GM19438 (cell line): ENCODE data around the gene PPP1R13L.

Source experiments
- ATAC-seq: cut with Tn5 transposase; IDR thresholded peaks from one replicate; pipeline ENCODE4 v1.9.1; 2021; ENCODE audit warnings: low read depth; ENCODE audit not compliant: unreplicated experiment

PPP1R13L gene

DNA sequence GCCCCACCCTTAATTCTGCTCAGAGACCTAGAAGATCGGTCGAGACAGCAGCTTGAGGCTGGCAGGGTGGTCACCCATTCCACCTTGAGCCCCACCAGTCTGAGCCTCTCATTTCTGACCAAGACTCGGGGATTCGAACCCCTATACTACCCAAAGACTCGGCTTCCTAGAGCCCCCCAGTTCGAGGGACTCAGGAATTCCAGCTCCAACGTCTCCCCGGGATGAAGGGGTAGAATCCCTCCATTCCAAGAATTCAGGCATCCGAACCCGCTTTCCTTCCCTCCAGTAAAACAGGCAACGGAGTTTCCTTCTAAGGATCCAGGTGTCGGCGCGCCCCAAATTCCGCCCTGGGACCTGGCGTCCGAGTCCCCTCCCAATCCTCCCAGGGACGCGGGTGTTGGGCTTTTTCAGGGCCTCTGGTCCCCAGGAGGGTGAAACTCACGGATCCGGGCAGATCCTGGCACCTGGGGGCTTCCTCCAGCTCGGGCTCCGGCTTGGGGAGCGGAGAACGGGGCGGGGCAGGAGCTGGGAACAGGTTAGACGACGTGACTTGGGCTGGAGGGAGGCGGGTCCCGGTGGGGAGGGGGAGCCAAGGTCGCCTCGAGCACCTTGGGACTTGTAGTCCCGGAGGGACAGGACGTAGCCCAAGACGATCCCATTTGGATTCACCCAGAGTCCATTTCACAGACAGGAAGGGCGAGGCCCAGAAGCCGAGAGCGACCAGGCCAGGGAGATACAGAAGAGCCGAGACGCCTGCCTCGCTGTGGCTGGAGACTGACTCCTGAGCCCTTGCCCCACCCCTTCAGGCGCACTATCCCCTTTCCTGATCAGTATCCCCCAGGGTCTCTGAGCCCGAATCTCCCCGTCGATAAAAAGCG lies at the start of gene PPP1R13L:
Gene PPP1R13L, minus strand, starts transcription at position 513 of the 878 bp plus-strand sequence. CDS start 6,751 bp downstream, outside the sequence.
- no peak for ATAC-seq

GRCh38 chr19:45451850-45452387 lies 47.0 kb upstream of the PPP1R13L start:
- no peak for ATAC-seq

GRCh38 chr19:45451131-45451849 lies 46.4 kb upstream of the PPP1R13L start:
- ATAC-seq: no peak

GRCh38 chr19:45450012-45450333 lies 45.1 kb upstream of the PPP1R13L start:
- ATAC-seq: no peak

DNA sequence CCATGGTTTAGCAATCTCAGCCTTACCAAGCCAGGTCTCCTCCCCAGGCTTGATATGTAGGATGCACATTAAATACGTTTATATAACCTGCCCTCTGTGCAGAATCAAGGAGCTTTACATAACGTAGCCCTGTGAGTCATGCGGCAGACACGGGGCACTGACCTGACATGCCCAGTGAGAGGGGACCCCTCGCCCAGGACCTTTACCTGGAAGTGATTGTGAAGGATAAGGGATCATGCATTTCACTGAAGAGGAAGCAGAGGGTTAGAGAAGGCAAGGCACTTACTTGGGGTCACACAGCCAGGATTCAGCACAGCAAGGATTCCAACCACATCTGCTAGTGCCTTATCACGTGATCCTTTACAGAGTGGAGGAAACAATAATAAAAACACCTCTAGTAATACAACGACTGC lies 44.0 kb upstream of the PPP1R13L start:
- no peak for ATAC-seq

DNA sequence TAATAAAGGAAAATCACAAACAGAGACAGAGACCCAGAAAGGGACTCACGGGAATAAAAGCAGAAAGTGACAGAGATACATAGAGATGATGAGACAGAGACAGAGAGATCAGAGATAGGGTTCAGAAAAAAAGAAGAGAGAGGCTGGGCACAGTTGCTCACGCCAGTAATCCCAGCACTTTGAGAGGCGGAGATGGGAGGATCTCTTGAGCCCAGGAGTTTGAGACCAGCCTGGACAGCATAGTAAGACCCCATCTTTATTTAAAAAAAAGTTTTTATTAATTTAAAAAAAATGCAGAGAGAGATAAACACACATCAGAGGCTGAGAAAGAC lies 43.5 kb upstream of the PPP1R13L start:
- ATAC-seq: no peak

- ATAC-seq: no peak
Observed at GRCh38 chr19:45446944-45447343, 42.1 kb upstream of the PPP1R13L start.

DNA sequence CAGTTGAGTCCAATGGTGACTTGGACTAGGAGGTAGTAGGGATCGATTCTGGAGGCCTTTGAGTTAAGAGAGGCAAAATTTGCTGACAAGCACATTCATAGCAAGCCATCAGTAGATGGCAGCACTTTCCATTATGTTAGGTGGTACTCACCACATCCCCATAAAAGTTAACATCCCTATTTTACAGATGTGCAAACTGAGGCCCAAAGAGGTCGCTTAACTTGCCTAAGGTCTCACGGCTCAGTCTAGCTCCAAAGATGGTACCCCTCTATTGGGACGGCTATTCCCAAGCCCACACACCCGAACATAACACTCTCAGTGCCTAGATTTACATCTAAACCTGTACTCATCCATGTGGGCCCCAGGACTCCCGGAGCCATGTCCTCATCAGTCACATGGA lies 41.4 kb upstream of the PPP1R13L start:
- no peak for ATAC-seq

- no peak for ATAC-seq
Observed at GRCh38 chr19:45445139-45445538, 40.3 kb upstream of the PPP1R13L start.

GRCh38 chr19:45444318-45445041 lies 39.6 kb upstream of the PPP1R13L start:
- no peak for ATAC-seq

DNA sequence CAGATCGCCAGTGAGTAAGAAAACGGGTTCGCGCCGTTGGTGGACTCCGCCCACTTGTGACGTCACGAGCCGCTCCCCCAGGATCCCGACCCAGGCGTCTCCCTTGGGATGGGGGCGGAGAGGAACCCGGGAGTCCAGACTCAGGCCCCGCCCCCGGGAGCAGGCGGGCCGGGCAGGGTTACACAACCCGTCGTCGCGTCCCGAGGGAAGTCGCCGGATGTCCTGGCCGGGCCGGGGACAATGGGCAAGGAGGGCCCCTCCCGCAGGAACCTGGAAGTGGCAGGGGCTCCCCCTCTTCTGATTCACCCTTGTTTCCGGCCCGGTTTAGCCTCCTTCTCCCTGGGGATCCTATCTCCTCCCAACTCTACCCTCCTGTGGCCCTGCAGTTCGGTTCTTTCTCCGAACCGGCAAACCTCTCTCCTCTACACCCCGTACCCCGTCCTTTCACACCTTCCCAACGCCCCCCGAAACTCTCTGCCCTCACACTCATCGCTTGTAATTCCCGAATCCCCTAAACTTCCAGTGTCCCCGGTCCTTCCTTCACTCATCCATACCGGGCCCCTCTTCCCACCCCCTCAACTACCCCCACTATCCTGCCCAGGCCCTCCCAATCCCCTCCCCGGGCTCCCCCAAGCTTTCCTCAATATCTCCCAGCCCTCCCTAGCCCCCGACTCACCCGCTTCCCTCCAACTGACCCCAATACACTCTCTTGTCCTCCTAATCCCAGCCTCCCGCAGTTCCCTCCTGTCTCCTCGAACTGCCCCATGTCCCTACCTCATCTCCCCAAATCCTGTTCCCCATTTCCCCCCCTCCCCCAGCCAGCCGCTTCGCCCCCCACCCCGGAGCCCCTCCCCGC lies 38.8 kb upstream of the PPP1R13L start:
- ATAC-seq: no peak

DNA sequence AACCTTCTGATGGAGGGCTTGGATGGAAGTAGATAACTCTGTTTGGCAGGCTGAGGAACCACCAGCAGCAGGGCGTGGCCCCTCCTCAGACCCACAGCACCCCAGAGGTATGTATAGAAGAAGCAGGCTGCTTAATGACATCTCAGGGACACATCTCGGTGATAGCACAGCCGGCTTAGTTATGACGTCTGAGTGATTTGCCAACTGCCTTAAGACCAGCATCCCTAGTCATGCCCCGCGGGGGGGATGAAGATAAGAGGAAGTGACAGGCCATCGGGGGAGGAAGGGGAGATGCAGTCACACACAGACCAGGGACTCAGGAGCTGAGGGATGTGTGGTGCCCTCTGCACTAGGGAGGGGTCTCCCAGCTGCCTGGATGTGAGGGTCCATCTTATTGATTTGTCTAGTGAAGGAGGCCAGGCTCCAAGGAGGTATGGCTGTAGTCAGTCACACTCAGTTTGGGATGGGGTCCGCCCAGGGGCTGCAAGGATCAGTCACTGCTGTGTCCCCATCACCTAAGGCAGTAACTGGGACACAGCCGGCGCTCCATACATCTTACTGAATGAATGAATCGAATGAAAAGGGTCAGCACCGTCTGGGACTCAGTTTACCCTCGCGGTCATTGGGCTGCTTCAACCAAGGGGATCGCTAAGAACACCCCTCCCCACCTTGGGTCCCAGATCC lies 38.1 kb upstream of the PPP1R13L start:
- no peak for ATAC-seq

DNA sequence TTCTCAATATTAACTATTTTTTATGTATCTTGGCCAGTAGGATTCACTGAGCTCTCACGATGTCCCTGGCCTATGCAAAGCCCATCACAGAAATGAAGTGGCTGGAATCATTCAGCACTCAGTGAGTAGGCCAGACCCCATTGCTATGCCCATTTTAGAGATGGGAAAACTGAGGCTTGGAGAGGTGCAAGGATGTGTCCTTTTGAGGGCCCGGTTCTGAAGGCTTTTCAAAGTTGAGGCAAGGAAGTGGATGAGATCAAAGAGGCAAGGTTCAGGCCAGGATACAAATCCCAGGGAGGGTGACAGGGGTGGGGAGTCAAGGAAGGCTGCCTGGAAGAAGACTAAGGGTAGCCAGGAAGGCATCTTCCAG lies 37.5 kb upstream of the PPP1R13L start:
- ATAC-seq: no peak

- no peak for ATAC-seq
Observed at GRCh38 chr19:45440873-45441654, 36.2 kb upstream of the PPP1R13L start.

DNA sequence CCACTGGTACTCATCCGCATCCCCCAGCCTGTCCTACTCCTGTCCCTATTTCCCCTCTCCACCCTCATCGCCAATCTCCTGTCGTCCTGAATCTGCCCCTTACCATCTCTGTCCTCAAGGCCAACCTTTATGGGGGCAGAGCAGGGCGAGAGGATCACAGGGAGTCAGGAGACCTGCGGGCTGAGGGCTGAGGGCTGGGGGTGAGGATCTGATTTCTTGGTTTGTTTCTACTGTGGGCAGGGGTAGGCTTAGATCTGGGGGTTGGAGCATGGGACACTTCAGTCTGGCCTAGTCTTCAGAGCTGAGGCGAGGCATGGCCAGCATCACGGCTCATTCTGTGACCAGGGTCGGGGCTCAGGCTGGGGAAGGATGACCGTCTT lies 35.4 kb upstream of the PPP1R13L start:
- ATAC-seq: no peak

DNA sequence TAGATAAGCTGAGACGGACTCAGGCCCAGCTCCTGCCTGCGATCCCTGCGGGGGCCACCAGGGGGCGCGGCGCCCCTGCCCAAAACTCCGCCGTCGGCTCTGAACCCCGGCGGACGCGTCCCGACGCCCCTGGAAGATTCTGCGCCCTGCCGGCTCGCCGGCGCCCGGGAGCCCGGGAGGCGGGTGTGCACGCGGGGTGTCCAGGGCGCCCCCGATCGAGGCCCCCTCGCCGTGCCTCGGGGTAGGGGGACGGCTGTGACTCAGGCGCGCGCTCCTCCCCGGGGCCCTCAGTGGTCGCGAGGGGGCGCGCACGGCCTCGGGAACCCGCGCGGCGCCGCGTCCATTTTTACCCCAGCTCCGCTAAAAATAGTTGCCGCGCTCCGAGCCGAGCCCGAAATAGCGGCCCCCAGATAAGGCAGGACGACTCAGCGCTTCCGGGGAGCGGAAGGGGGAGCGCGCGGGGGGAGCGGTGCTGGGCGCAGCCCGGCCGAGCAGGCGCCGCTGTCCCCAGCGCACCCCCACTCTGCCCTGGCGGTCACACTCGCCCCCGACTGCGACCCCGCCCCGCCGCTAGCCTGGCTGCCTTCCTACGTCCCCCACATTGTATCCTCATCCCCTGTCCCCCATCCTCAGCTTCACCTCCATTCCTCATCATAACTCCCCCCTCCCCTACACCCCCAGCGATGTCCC lies 34.8 kb upstream of the PPP1R13L start:
- peak; percentile 44 for ATAC-seq

DNA sequence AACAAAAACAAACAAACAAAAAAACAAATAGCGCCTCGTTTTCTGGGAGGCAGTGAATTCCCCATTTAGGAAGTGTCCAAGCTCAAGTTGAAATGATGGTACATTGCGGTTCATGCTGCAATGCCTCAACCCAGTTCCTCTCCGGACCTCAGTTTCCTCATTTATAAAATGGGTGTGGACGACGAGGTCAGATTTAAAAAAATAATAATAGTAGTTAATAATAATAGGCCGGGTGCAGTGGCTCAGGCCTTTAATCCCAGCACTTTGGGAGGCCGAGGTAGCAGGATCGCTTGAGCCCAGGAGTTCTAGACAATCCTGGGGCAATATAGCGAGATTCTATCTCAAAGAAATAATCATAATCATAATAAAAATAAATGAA lies 34.3 kb upstream of the PPP1R13L start:
- ATAC-seq: no peak

DNA sequence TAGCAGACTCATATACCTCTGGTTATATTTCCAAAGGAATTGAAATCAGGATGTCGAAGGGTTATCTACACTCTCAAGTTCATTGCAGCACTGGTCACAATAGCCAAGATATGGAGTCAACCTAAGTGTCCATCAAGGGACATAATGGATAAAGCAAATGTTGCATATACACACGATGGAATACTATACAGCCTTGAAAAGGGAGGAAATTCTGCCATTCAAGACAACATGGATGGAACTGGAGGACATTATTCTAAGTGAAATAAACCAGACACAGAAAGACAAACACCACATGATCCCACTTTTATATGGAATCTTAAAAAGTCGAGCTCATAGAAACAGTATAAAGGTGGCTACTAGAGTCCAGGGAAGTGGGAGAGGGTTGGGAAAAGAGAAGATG lies 32.5 kb upstream of the PPP1R13L start:
- ATAC-seq: no peak
